CD4-positive, alpha-beta T cell treated with Interferon gamma for 1 hour (primary cell): Measurements from ENCODE around the gene BMAL1.
"Not testable (repeated sequence)": the region's sequence is repeated elsewhere in the genome, so short reads cannot be mapped to it uniquely, and the experiment has no call there.

Experiments
- DNase-seq: peaks from one replicate; pipeline ENCODE4 v3.0.0-alpha.2; 2020

Gene BMAL1

GRCh38 chr11:13391217-13391616 is 113.6 kb downstream of the BMAL1 start:
- DNase-seq: no peak

GRCh38 chr11:13398335-13398734 is 120.7 kb downstream of the BMAL1 start:
- DNase-seq: not testable (repeated sequence)

GRCh38 chr11:13405220-13405619 is 127.6 kb downstream of the BMAL1 start:
- DNase-seq: no peak

GRCh38 chr11:13415201-13415600 is 137.6 kb downstream of the BMAL1 start:
- no peak for DNase-seq

GRCh38 chr11:13421561-13421960 is 144.0 kb downstream of the BMAL1 start:
- no peak for DNase-seq

GRCh38 chr11:13423372-13423771 is 145.8 kb downstream of the BMAL1 start:
- no peak for DNase-seq

- no peak for DNase-seq
Observed at GRCh38 chr11:13427440-13427839, 149.8 kb downstream of the BMAL1 start.

- DNase-seq: no peak
Observed at GRCh38 chr11:13429288-13429687, 151.7 kb downstream of the BMAL1 start.

- DNase-seq: no peak
Observed at GRCh38 chr11:13429836-13430235, 152.2 kb downstream of the BMAL1 start.

GRCh38 chr11:13433437-13433836 is 155.8 kb downstream of the BMAL1 start:
- DNase-seq: no peak

GRCh38 chr11:13434247-13435205 is 156.9 kb downstream of the BMAL1 start:
- DNase-seq: no peak

- not testable (repeated sequence) for DNase-seq
Observed at GRCh38 chr11:13436836-13437235, 159.2 kb downstream of the BMAL1 start.
